A673 (cell line): Measurements from ENCODE around the gene CIITA. TPM values are rescaled to one million over a fixed set of nuclear protein-coding genes. Genes with fewer than 3 reads are reported as not detected.

ENCODE experiments used
- BruUV-seq: library from RNA; stranded (reverse); fragments of 400-500 nt; replicated peaks from 2 replicates; lab custom pipeline; 2021; lab: Mats Ljungman, UMichigan
- CTCF ChIA-PET: fragments of 300-600 bp; sonication (Branson Sonifier 250); formaldehyde crosslinking; loops from one replicate; lab custom pipeline; 2022; ENCODE audit warnings: antibody characterized with exemption; lab: Charles Lee
- POLR2A ChIA-PET: fragments of 300-600 bp; sonication (Branson Sonifier 250); formaldehyde crosslinking; loops from one replicate; lab custom pipeline; 2022; ENCODE audit warnings: antibody characterized with exemption; ENCODE audit not compliant: low non-redundant PET; lab: Charles Lee
- DNase-seq: peaks from one replicate; pipeline ENCODE4 v3.0.0-alpha.2; 2015; ENCODE audit warnings: low spot score
- H3K27ac ChIP-seq: fragments of 200-600 bp; sonication (generic); 2 replicates; pipeline ENCODE4 v1.5.1; 2016; ENCODE audit warnings: mixed run types, low read depth, mild to moderate bottlenecking, mixed read lengths, antibody characterized with exemption, low read length; ENCODE audit not compliant: poor library complexity, severe bottlenecking
- H3K27me3 ChIP-seq: fragments of 200-600 bp; sonication (generic); replicated peaks from 2 replicates; pipeline ENCODE4 v1.6.1; 2017; ENCODE audit warnings: mixed run types, low read depth, mild to moderate bottlenecking, mixed read lengths, antibody characterized with exemption, low read length; ENCODE audit not compliant: insufficient read depth, poor library complexity
- H3K36me3 ChIP-seq: fragments of 200-600 bp; sonication (generic); 2 replicates; pipeline ENCODE4 v1.6.1; 2016; ENCODE audit warnings: mixed run types, mild to moderate bottlenecking, mixed read lengths, antibody characterized with exemption, low read length; ENCODE audit not compliant: insufficient read depth, poor library complexity, severe bottlenecking
- H3K4me1 ChIP-seq: fragments of 200-600 bp; sonication (generic); 2 replicates; pipeline ENCODE4 v1.6.1; 2017; ENCODE audit warnings: mixed run types, mild to moderate bottlenecking, mixed read lengths, antibody characterized with exemption, low read length; ENCODE audit not compliant: insufficient read depth, poor library complexity, severe bottlenecking
- H3K4me3 ChIP-seq: fragments of 200-600 bp; sonication (generic); 2 replicates; pipeline ENCODE4 v1.5.1; 2016; ENCODE audit warnings: low read depth, mixed run types, mild to moderate bottlenecking, mixed read lengths, low read length; ENCODE audit not compliant: poor library complexity, severe bottlenecking
- H3K9me3 ChIP-seq: fragments of 200-600 bp; sonication (generic); 2 replicates; pipeline ENCODE4 v1.6.1; 2016; ENCODE audit warnings: mixed run types, low read depth, mild to moderate bottlenecking, mixed read lengths, antibody characterized with exemption, low read length; ENCODE audit not compliant: poor library complexity, severe bottlenecking
- EZH2 ChIP-seq: fragments of 200-600 bp; sonication (generic); IDR thresholded peaks from 2 replicates; pipeline ENCODE4 v1.6.1; 2017; ENCODE audit warnings: borderline replicate concordance, low read depth, mild to moderate bottlenecking, mixed read lengths, antibody characterized with exemption, low read length; ENCODE audit not compliant: poor library complexity, severe bottlenecking
- intact Hi-C: fragments of 100-400 bp; cut with micrococcal nuclease; formaldehyde crosslinking; loops from one replicate; pipeline ENCODE4 v1.10.0; 2022; ENCODE audit not compliant: unreplicated experiment
- total RNA-seq: library from RNA; stranded (reverse); gene quantifications from 2 replicates; pipeline ENCODE4 v1.2.3, GENCODE V29; 2021
- TF ChIP-seq, protein P1 (sequence below): fragments of 300-800, 200-600 bp; sonication (generic); conservative IDR thresholded peaks from 2 replicates; pipeline ENCODE4 v1.5.1; 2017; ENCODE audit warnings: low read depth, mild to moderate bottlenecking, antibody characterized with exemption, low read length, moderate library complexity, mixed read lengths

The CIITA gene
- total RNA-seq, 1 experiment from 2014 or later, result not detected

DNA sequence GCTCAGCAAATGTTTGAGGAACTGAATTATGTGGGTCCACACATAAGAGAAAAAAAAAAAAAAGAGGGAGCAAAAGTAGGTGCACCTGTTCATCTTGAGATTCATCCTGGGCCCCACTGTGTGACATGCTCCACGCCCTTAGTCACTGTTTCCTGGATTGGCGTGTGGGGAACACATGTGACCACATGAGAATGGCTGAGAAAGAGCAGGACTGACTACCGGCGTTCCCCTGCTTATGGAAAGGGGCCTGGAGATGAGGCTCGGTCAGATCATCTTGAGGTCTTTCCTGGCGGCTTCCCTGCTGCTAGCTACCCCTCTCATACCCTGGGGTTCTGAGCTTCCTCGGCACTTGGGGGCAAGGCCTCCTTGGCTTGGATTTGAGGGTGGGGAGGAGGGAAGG, 61.3 kb downstream of the CIITA start:
- TF ChIP-seq EZH2, result no peak
- TF ChIP-seq, protein P1, sequence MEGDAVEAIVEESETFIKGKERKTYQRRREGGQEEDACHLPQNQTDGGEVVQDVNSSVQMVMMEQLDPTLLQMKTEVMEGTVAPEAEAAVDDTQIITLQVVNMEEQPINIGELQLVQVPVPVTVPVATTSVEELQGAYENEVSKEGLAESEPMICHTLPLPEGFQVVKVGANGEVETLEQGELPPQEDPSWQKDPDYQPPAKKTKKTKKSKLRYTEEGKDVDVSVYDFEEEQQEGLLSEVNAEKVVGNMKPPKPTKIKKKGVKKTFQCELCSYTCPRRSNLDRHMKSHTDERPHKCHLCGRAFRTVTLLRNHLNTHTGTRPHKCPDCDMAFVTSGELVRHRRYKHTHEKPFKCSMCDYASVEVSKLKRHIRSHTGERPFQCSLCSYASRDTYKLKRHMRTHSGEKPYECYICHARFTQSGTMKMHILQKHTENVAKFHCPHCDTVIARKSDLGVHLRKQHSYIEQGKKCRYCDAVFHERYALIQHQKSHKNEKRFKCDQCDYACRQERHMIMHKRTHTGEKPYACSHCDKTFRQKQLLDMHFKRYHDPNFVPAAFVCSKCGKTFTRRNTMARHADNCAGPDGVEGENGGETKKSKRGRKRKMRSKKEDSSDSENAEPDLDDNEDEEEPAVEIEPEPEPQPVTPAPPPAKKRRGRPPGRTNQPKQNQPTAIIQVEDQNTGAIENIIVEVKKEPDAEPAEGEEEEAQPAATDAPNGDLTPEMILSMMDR, result no peak
- no peak for DNase-seq
- Histone ChIP-seq H3K4me3 (no peak overlapping the region), H3K4me1 (peaks cover 13% of the 10 kb centered on the region), H3K36me3 (no peaks in the 10 kb centered on the region), H3K27me3 (no peaks in the 10 kb centered on the region), H3K27ac (no peak overlapping the region), H3K9me3 (no peaks in the 10 kb centered on the region)
- POLR2A ChIA-PET, result no interaction called here
- intact Hi-C loops, result no loop called here
- BruUV-seq, result no TSS peak
- CTCF ChIA-PET, result no interaction called here

DNA sequence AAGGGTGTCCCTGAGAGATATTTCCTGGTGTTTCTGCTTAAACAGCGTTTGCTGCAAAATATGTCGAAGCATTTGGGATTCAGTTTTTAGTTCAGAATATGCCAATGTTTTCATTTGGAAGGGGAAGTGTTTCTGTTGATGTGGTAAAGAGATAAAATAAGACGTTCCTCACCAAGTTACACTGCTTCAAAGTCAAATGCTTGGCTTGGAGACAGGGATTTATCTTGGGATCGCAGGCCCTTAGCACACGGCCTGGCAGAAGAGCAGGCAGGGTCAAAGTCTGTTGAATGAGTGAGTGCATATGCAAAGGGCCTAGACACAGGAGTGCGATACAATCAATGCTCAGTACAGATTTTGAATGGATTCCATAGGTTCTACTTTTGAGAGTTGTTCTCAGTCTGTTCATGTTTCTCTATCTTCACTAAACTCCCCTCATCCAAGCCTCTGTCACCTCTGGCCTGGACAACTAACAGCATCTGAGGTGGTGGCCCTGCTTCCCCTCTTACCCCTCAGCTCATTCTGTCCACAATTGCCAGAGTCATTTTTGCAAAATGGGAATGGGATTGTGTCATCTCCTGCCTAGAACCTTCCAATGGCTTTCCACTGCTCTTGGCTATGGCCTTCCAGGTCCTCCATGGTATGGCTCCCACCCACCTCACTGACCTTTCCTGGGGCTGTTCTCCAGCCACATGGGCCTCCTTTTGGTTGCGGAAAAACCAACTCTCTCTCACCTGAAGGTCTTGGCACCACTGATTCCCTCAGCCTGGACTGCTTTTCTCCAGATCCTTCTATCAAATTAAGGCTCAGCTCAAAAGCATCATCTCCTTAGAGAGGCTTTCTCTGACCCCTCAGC, 62.0 kb downstream of the CIITA start:
- Histone ChIP-seq H3K27ac (no peak overlapping the region), H3K4me3 (no peak overlapping the region), H3K9me3 (no peaks in the 10 kb centered on the region), H3K36me3 (no peaks in the 10 kb centered on the region), H3K27me3 (no peaks in the 10 kb centered on the region), H3K4me1 (peaks cover 13% of the 10 kb centered on the region)
- no peak for TF ChIP-seq EZH2
- TF ChIP-seq, protein P1, result no peak
- intact Hi-C loops, result no loop called here
- no peak for DNase-seq
- ChIA-PET CTCF (no interaction called here), POLR2A (no interaction called here)
- BruUV-seq, result no TSS peak

DNA sequence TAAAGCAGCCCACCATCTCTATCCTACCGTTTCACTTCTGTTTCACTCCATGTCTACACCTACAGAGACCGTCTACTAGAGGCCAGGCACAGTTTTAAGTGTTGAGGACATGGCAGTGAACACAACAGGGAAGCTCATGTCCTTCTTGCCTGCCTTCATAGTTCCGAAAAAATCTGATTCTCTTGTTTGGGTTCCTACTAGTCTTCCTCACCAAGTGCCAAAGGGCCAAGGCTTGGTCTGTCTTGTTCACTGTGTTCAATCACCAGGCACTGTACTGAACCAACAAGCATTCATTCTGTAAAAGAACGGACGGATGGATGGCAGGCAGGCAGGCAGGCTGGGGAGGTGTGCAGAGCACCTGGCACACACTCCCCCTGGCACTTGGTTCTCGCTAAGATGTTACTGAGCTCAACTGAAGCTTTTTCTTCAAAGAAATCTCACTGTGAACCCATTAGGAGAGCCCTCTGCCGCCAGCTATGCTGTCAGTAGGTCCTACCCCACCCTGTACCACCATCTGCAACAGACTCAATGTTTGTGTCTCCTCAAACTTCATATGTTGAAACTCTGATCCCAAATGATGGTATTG, 62.7 kb downstream of the CIITA start:
- Histone ChIP-seq H3K36me3 (no peaks in the 10 kb centered on the region), H3K27me3 (no peaks in the 10 kb centered on the region), H3K4me3 (peak overlapping the region; percentile 72), H3K4me1 (peaks cover 13% of the 10 kb centered on the region), H3K27ac (no peak overlapping the region), H3K9me3 (no peaks in the 10 kb centered on the region)
- intact Hi-C loops, result no loop called here
- DNase-seq, result no peak
- CTCF ChIA-PET, result no interaction called here
- TF ChIP-seq, protein P1, result no peak
- no peak for TF ChIP-seq EZH2
- POLR2A ChIA-PET, result no interaction called here
- no TSS peak for BruUV-seq
